OCI-LY1 (cell line): ENCODE results near the gene SLC6A18.

ENCODE experiments used
- H2AFZ ChIP-seq: fragments of 200-600 bp; sonication (generic), shearing (Covaris generic); 2 replicates; pipeline ENCODE4 v1.6.0; 2014; ENCODE audit warnings: antibody characterized with exemption, mild to moderate bottlenecking, low read length
- H3F3A ChIP-seq: fragments of 200-600 bp; sonication (generic), shearing (Covaris generic); 2 replicates; pipeline ENCODE4 v1.6.0; 2014; ENCODE audit warnings: mild to moderate bottlenecking, antibody characterized with exemption, low read length, moderate library complexity; ENCODE audit not compliant: insufficient read depth
- H3K27ac ChIP-seq: fragments of 200-600 bp; sonication (generic); 2 replicates; pipeline ENCODE4 v1.5.1; 2014; ENCODE audit warnings: low read length, mixed run types, mild to moderate bottlenecking, low read depth; ENCODE audit not compliant: poor library complexity, severe bottlenecking
- H3K27me3 ChIP-seq: fragments of 200-600 bp; sonication (generic); 2 replicates; pipeline ENCODE4 v1.6.0; 2014; ENCODE audit warnings: antibody characterized with exemption, mild to moderate bottlenecking, low read length, moderate library complexity; ENCODE audit not compliant: insufficient read depth
- H3K36me3 ChIP-seq: fragments of 200-600 bp; sonication (generic); 2 replicates; pipeline ENCODE4 v1.6.1; 2014; ENCODE audit warnings: mild to moderate bottlenecking, antibody characterized with exemption, low read length, moderate library complexity, mixed read lengths; ENCODE audit not compliant: insufficient read depth
- H3K4me1 ChIP-seq: fragments of 200-600 bp; sonication (generic); 2 replicates; pipeline ENCODE4 v1.5.1; 2014; ENCODE audit warnings: mild to moderate bottlenecking, low read length, moderate library complexity; ENCODE audit not compliant: insufficient read depth, severe bottlenecking
- H3K4me2 ChIP-seq: fragments of 200-600 bp; sonication (generic), shearing (Covaris generic); 2 replicates; pipeline ENCODE4 v1.6.1; 2014; ENCODE audit warnings: low read length
- H3K4me3 ChIP-seq: fragments of 200-600 bp; sonication (generic); 2 replicates; pipeline ENCODE4 v1.5.1; 2014; ENCODE audit warnings: low read length, low read depth, mild to moderate bottlenecking, mixed read lengths; ENCODE audit not compliant: poor library complexity, severe bottlenecking
- H3K79me2 ChIP-seq: fragments of 200-600 bp; shearing (Covaris generic); 2 replicates; pipeline ENCODE4 v1.6.1; 2016; ENCODE audit warnings: mixed run types, low read length, mixed read lengths; ENCODE audit not compliant: insufficient read depth
- H3K9ac ChIP-seq: fragments of 200-600 bp; sonication (generic), shearing (Covaris generic); 2 replicates; pipeline ENCODE4 v1.6.1; 2014; ENCODE audit warnings: mild to moderate bottlenecking, low read length, mixed read lengths
- H3K9me2 ChIP-seq: fragments of 200-600 bp; sonication (generic), shearing (Covaris generic); 2 replicates; pipeline ENCODE4 v1.6.1; 2014; ENCODE audit warnings: low read depth, mild to moderate bottlenecking, low read length, mixed read lengths
- H3K9me3 ChIP-seq: fragments of 200-600 bp; shearing (Covaris generic); 2 replicates; pipeline ENCODE4 v1.6.1; 2014; ENCODE audit warnings: low read length, mixed read lengths
- H4K20me1 ChIP-seq: fragments of 200-600 bp; sonication (generic), shearing (Covaris generic); 2 replicates; pipeline ENCODE4 v1.6.0; 2016; ENCODE audit warnings: mild to moderate bottlenecking, low read length; ENCODE audit not compliant: insufficient read depth
- EZH2 ChIP-seq: fragments of 200-600 bp; sonication (generic), shearing (Covaris generic); IDR thresholded peaks from 2 replicates; pipeline ENCODE4 v1.8.0; 2017; ENCODE audit warnings: borderline replicate concordance, mixed run types, mild to moderate bottlenecking, antibody characterized with exemption, low read length, moderate library complexity, mixed read lengths
- TF ChIP-seq, protein P1 (sequence below): fragments of 200-600 bp; sonication (generic), shearing (Covaris generic); IDR thresholded peaks from 2 replicates; pipeline ENCODE4 v1.5.1; 2017; ENCODE audit warnings: mild to moderate bottlenecking, antibody characterized with exemption, low read length, moderate library complexity, mixed read lengths

Gene SLC6A18

DNA sequence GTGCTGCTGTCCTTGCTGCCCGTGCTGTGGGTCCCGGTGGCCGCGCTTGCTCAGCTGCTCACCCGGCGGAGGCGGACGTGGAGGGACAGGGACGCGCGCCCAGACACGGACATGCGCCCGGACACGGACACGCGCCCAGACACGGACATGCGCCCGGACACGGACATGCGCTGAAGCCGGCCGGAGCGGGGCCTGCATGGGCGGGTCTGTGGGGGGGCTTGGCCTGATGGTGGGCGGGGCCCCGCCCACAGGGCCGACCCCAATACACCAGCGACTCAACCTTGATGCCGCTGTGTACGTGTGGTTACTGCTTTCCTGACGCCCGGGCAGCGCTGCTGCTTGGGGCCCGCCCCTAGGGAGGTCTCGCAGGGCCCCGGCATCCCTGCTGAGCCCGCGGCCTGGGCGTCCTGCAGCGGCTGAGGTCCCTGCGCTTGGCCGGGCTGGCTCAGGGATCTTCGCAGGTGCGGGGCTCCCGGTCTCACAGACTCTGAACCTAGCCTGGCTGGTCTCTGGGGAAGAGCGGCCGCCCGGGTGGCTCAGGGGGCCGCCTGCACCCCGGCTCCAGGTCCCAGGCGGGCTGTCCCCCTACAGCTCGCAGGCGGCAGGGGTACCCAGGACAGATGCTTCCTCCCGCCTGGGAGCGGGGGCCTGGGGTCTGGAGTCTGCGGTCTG is 20.9 kb downstream of the SLC6A18 start:
- no peaks in the 10 kb centered on the region for H4K20me1 ChIP-seq
- no peak overlapping the region for H3K4me2 ChIP-seq
- TF ChIP-seq, protein P1, sequence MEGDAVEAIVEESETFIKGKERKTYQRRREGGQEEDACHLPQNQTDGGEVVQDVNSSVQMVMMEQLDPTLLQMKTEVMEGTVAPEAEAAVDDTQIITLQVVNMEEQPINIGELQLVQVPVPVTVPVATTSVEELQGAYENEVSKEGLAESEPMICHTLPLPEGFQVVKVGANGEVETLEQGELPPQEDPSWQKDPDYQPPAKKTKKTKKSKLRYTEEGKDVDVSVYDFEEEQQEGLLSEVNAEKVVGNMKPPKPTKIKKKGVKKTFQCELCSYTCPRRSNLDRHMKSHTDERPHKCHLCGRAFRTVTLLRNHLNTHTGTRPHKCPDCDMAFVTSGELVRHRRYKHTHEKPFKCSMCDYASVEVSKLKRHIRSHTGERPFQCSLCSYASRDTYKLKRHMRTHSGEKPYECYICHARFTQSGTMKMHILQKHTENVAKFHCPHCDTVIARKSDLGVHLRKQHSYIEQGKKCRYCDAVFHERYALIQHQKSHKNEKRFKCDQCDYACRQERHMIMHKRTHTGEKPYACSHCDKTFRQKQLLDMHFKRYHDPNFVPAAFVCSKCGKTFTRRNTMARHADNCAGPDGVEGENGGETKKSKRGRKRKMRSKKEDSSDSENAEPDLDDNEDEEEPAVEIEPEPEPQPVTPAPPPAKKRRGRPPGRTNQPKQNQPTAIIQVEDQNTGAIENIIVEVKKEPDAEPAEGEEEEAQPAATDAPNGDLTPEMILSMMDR, result no peak
- no peak for TF ChIP-seq EZH2
- H3K9ac ChIP-seq, result no peak overlapping the region
- no peak overlapping the region for H3K4me3 ChIP-seq
- no peaks in the 10 kb centered on the region for H3K9me2 ChIP-seq
- no peaks in the 10 kb centered on the region for H3K4me1 ChIP-seq
- peaks cover 3% of the 10 kb centered on the region; the same call in 1 of the 2 replicates for H3K27me3 ChIP-seq
- H3K79me2 ChIP-seq, result no peaks in the 10 kb centered on the region
- H2AFZ ChIP-seq, result no peak overlapping the region
- H3K36me3 ChIP-seq, result no peaks in the 10 kb centered on the region
- no peaks in the 10 kb centered on the region for H3K9me3 ChIP-seq
- no peak overlapping the region for H3K27ac ChIP-seq
- H3F3A ChIP-seq, result no peaks in the 10 kb centered on the region

DNA sequence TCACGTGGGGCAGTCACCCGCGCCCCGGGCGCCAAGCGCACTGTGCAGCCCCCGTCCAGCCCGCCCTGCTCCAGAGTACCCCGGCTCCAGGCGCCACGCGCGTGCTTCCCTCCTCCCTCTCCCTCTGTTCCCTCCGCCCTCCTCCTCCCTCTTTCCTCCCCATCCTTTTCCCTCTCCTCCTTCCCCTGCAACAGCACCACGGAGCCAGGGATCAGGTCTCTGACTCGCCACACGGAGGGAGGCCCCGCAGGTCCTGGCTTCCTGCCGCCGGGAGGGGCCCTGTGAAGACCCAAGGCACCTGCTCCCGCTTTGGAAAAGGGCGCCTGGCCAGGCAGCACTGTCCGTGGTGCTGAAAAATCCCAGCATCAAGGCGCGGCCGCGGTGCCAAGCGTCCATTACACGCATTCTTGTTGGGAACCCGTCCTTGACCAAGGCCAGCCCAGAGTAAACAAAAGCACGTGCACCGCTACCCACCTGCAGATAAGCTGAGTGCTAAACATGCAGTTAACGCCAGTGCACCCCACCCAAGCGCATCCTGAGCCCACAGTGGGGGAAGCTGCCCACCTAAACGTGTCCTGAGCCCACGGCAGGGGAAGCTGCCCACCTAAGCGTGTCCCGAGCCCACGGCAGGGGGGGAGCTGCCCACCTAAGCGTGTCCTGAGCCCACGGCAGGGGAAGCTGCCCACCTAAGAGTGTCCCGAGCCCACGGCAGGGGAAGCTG is 21.7 kb downstream of the SLC6A18 start:
- no peaks in the 10 kb centered on the region for H3K36me3 ChIP-seq
- TF ChIP-seq EZH2, result no peak
- TF ChIP-seq, protein P1, result no peak
- H3K79me2 ChIP-seq, result no peaks in the 10 kb centered on the region
- H3K9me3 ChIP-seq, result no peaks in the 10 kb centered on the region
- H3K27ac ChIP-seq, result no peak overlapping the region
- no peaks in the 10 kb centered on the region for H3K4me1 ChIP-seq
- H3K9me2 ChIP-seq, result no peaks in the 10 kb centered on the region
- no peaks in the 10 kb centered on the region for H3F3A ChIP-seq
- peaks cover 3% of the 10 kb centered on the region; the same call in 1 of the 2 replicates for H3K27me3 ChIP-seq
- no peak overlapping the region for H3K4me3 ChIP-seq
- H4K20me1 ChIP-seq, result no peaks in the 10 kb centered on the region
- H2AFZ ChIP-seq, result no peak overlapping the region
- H3K4me2 ChIP-seq, result no peak overlapping the region
- H3K9ac ChIP-seq, result no peak overlapping the region

DNA sequence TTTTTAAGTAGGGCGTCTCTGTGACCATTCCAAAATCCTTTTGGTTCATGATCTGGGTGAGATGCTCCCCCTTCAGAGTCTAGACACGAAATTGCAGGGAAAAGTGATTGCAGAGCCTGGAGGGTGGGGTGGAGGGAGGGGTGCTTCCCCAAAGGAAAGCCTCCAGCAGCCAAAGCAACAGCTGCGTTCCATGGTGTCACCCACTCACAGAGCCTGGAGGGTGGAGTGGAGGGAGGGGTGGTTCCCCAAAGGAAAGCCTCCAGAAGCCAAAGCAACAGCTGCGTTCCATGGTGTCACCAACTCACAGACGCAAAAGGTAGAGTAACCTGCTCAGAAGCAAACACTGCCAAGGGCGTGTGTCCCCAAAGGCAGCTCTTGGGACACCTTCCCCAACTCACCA is 22.6 kb downstream of the SLC6A18 start:
- no peak for TF ChIP-seq EZH2
- TF ChIP-seq, protein P1, result no peak
- Histone ChIP-seq H3K4me1 (no peaks in the 10 kb centered on the region), H3K27ac (no peak overlapping the region), H3K36me3 (no peaks in the 10 kb centered on the region), H3K9ac (no peak overlapping the region), H3F3A (no peaks in the 10 kb centered on the region), H2AFZ (no peak overlapping the region), H3K4me3 (no peak overlapping the region), H3K9me2 (no peaks in the 10 kb centered on the region), H3K9me3 (no peaks in the 10 kb centered on the region), H3K79me2 (no peaks in the 10 kb centered on the region), H3K4me2 (no peak overlapping the region), H4K20me1 (no peaks in the 10 kb centered on the region), H3K27me3 (peaks cover 3% of the 10 kb centered on the region; the same call in 1 of the 2 replicates)
